ENCODE data around the gene ABHD2.

- no peak for TF ChIP-seq POLR2A (IDR thresholded peaks at IDR 0.05)
- TF ChIP-seq CTCF (IDR thresholded peaks at IDR 0.05) = no peak
Observed at GRCh38 chr15:89187986-89188514, 99.8 kb downstream of the ABHD2 start.

All from adrenal gland (tissue), 5 donors.